Kidney glomerular epithelial cell (primary cell): ENCODE measurements around the gene SLC29A3.
"Not testable (repeated sequence)": the region's sequence is repeated elsewhere in the genome, so short reads cannot be mapped to it uniquely, and the experiment has no call there.

Experiments used
- DNase-seq: peaks from one replicate; lab custom pipeline; 2025; lab: John Stamatoyannopoulos, UW

SLC29A3 gene

DNA sequence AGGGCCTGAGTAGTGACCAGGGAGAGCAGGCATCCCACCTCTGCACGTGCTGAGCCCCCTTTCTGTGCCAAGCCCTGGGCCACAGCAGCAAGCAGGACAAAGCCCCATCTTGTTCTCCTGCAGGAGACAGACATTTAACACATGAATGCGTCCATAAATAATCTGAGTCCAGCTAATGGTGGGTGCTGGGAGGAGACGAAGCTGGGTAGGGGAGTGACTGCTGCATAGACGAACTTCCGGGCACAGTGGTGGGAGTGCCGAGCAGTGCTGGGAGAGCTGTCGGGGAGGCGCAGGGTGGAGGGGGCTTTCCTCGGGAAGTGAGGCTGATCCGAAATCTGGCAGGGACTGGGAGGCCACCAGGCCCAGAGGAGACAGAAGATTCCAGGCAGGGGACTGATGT is 35.2 kb upstream of the SLC29A3 start:
- no peak for DNase-seq

DNA sequence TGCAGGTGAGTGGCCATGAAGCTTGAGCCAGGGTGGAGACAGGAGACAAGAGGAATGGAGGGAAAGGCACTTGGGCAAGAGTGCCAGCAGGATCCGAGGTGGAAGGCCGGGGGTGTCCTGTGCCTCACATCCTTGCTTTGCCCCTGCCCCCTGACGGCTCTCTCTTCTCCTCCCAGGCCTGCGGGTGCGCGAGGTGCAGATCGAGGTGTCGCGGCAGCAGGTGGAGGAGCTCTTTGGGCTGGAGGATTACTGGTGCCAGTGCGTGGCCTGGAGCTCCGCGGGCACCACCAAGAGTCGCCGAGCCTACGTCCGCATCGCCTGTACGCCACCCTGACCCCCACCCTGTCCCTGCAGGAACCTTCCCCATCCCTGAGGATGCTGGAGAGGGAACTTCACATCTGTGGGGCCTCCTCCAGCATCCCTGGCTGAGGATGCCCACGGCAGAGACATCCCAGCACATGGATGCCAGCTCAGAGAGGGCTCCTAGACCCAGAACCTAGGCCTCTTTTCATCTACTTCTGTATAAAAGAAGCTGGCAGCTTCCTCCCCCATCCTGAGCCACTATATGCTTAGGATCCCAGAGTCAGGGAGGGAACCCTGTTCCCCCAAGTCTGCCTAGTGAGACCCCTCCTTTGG is 34.4 kb upstream of the SLC29A3 start:
- no peak for DNase-seq

DNA sequence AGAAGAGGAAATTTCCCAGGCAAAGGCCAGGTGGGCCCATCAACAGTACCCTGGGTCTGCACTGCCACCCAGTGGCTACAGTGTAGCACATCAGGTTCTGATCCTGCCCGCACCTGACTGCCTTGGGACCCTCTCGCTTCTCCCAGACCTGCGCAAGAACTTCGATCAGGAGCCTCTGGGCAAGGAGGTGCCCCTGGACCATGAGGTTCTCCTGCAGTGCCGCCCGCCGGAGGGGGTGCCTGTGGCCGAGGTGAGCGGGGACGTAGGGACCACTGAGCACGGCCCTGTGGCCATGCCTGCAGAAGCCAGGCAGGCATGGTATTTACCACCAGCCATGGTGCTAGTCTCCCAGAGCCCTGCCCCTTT is 33.9 kb upstream of the SLC29A3 start:
- peak; percentile 28 for DNase-seq

DNA sequence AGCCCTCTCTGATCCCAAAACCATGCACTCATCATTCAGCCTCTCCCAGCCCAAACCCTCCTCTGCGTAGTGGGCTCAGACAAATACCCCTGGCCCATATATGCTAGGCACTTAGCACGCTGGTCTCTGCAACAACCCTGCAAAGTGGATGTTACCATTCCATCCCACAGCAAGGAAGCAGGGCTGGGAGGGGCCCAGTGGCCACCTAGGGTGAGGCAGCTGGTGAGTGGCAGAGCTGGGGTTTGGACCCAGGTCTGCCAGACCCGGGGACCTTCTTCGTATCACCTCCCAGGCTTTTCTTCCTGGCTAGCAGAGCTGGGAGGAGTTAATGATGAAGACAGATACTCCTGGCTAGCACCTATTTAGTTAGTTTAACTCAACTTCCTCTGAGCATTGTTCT is 33.1 kb upstream of the SLC29A3 start:
- DNase-seq, result no peak

DNA sequence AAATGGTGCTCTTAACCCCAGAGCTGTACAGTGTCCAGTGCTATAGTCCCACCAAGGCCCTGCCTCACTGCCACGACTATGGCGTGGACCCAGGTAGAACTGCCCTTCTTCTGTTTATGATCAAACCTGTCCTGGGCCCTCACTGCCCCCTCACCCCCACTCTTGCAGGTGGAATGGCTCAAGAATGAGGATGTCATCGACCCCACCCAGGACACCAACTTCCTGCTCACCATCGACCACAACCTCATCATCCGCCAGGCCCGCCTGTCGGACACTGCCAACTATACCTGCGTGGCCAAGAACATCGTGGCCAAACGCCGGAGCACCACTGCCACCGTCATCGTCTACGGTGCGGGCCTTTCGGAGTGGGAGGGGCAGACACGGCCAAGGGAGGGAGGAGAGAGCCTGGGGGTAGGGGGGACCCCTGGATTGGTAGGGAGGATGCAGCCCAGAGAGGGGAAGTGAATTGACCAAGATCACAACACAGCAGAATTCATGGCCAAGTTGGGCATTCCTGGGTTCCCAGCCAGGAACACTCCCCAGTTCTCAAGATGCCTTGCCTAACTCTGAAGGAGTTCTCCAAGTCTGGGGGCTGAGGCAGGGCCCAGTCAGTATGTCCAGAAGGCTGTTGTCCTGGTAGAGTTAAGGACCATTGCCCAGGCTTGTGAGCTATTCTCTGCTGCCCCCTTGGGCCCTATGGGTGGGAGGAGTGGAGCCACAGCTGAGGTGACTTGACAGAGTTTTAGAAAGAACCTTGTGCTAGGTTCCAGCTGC is 32.4 kb upstream of the SLC29A3 start:
- DNase-seq, result no peak

DNA sequence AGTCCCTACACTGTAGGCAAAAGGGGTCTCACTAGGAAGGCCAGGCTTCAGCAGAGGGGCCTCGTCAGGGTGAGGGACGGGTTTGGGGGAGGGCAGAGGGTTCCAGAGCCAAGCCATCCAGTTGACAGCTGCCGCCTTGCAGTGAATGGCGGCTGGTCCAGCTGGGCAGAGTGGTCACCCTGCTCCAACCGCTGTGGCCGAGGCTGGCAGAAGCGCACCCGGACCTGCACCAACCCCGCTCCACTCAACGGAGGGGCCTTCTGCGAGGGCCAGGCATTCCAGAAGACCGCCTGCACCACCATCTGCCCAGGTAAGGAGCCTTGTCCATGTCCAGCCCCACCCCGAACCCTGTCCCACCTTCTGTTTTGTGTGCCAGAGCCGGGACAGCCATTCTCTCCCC is 31.6 kb upstream of the SLC29A3 start:
- no peak for DNase-seq

DNA sequence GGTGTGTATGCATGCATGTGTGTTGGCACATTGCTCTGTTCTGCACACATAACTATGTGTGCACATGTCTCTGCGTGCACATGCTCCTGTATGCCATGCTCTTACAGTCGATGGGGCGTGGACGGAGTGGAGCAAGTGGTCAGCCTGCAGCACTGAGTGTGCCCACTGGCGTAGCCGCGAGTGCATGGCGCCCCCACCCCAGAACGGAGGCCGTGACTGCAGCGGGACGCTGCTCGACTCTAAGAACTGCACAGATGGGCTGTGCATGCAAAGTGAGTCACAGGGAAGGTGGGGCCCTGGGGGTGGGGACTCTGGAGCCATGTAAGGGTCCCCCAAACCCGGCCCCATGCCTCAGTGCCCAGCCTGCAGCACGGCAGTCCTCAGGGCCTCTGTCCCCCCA is 30.6 kb upstream of the SLC29A3 start:
- DNase-seq, result no peak

DNA sequence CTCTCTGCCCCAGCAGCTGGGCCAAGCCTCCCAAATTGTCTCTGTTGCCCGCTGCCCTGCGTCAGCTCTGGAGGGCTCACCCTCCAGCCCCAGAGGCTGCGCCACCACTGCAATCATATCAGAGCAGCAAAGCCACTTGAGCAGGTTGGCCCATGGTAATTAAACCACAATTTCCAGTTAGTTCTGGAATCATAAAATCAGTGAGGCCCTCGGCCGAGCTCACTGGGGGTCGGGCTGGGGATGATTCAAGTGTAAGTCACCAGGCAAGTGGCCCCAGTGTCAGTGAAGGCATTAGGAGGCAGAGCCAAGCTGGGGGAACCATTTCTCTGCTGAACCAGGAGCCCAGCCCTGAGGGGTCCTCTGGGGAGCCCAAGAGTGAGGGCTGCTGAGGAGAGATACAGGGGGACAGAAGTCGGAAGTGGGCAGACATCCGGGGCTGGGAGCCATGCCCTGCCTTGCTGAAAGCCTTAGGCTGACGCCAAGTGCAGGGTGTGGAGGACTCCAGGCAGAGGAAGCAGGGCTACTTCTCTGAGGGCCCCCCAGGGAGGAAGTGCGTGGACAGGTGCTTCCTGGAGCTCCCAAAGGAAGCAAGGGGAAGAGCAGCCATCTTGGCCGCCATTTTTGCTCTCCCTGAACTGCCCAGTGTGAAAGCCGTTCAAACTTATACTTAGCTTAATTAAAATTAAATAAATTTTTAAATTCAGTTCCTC is 29.5 kb upstream of the SLC29A3 start:
- DNase-seq, result no peak

DNA sequence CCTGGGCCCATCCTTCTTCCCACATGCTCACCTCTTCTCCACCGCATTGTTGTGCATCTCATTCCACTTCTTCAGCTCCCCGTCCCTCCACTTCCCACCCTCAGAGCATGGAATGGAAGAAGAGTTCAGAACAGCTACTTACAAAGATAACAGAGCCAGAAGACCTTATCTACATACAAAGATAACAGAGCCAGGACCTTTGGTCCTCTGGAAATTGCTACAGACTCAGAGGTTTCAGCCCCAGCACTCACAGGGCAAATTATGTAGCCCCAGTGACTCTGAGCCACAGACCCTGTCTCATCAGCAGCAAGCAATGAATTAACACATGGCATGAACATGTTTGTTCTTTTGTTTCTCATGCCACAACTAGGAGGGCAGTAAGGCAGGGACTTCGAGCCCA is 28.7 kb upstream of the SLC29A3 start:
- DNase-seq, result no peak

DNA sequence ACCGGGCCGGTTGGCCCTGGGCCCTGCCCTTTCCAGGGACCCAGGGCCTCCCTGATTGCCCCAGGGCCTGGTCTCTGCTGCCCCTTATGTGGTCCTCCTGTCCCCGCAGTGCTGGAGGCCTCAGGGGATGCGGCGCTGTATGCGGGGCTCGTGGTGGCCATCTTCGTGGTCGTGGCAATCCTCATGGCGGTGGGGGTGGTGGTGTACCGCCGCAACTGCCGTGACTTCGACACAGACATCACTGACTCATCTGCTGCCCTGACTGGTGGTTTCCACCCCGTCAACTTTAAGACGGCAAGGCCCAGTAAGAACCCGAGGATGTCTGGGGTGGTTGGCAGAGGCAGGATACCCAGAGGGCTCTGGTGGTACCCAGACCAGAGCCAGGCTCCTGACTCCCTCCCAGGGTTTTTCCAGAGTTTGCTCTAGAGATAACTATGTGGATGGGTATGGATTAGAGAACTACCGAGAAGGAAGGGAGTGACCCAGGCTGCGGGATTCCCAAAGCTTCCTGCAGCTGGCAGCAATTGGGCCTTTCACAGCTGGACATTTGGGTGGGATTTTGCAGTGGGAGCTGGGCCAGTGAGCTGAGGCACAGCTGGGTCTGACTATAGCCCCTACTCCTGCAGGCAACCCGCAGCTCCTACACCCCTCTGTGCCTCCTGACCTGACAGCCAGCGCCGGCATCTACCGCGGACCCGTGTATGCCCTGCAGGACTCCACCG is 28.1 kb upstream of the SLC29A3 start:
- no peak for DNase-seq

DNA sequence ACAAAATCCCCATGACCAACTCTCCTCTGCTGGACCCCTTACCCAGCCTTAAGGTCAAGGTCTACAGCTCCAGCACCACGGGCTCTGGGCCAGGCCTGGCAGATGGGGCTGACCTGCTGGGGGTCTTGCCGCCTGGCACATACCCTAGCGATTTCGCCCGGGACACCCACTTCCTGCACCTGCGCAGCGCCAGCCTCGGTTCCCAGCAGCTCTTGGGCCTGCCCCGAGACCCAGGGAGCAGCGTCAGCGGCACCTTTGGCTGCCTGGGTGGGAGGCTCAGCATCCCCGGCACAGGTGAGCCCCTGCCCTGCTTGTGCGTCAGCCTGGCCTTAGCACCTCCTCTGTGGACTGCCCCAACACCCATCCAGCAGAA is 27.5 kb upstream of the SLC29A3 start:
- no peak for DNase-seq

DNA sequence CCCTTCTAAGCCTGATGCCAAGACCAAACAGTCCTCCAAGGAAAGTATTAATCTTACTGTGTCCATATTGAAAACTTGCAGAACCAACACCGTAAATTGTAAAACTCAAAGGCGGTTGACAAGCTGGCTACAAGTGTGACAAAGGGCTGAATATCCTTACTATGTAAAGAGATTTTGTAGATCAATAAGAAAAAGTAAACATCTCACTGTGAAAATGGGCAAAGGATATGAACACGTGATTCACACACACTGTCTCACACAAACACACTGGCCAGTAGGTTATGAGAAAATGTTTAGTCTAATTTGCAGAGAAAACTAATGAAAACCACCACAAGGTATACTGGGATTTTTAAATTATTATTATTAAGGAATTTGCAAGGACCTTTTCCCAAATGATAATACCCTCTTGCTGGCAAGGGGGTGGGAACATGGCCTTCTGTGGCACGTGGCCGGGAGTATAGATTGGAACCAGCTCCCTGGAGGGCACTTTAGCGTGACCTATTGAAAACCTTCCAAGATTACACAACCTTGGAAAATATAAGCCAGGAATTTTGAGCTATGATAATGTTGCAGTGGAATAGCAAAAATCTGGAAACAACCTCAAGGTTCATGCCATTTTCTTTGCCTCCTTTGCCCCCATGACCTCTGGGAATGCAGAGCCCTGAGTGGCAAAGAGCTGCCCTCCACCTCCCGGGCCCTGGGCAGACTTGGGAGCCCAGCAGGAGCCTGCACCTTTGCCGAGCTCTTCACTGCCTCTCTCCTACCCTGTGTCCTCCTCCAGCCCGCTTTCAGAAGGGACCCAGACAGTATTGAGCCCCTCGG is 26.2 kb upstream of the SLC29A3 start:
- no peak for DNase-seq

DNA sequence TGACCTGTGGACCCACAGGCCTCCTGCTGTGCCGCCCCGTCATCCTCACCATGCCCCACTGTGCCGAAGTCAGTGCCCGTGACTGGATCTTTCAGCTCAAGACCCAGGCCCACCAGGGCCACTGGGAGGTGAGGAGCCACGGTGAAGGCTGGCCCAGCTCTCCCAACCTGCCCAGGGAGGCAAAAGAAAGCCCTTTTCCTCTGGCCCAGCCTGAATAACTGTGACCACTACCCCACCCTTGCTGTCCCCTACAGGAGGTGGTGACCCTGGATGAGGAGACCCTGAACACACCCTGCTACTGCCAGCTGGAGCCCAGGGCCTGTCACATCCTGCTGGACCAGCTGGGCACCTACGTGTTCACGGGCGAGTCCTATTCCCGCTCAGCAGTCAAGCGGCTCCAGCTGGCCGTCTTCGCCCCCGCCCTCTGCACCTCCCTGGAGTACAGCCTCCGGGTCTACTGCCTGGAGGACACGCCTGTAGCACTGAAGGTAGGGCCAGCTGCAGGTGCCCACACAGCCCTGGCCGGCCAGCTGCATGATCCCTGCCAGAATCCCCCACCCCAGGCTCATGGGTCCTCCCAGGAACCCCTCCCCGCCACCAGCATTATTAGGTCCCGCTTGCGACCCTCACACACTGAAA is 25.5 kb upstream of the SLC29A3 start:
- no peak for DNase-seq

DNA sequence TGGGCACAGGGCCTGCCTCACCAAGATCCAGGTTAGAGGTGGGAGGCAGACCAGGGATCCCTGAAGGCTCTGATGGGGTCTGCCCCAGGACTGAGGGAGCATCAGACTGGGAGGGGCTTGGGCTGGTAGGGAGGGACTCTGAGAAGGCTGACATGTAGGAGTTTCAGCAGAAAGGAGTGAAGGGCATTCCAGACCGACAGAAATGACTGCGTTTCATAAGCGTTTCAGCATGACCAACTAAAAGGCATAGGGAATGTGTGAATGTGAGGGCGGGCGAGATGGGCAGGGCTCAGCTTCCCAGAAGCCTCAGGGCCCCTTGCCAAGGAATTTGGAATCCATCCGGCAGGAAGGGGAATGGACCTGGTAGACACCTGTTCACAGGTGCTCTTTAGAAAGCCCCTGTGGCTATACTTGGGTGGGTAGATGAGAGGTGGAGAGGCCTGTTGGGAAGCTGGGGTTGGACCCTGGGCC is 24.9 kb upstream of the SLC29A3 start:
- peak; percentile 46 for DNase-seq

DNA sequence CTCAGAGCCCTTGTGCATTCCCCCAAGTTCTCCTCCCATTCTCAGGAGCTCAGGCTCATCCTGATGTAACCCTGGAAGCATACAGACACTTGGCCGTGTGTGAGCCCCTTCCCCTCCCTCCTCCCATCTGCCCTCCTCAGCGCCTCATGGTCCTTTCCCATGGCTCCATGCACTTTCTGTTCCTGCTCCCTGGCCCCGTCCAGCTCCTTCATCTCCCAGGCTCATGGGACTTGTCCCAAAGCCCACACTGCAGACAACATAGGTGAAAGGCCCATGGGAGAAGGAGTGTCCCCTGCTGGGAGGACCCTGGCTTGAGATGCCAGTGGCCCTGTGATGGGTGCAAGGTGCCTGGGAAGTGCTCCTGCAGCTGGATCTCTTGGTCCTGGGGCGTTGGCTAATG is 24.2 kb upstream of the SLC29A3 start:
- DNase-seq, result no peak

DNA sequence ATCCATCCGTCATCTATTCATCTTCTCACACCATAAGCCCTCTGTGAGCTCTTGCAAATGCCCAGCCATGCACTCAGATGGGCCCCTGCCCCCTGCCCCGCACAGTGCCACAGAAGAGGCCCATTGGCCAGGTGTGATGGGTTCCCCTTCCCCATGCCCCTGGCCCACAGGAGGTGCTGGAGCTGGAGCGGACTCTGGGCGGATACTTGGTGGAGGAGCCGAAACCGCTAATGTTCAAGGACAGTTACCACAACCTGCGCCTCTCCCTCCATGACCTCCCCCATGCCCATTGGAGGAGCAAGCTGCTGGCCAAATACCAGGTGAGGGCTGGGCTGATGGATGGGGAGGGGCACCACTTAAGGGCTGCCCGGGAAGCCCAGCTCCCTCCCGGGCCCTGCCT is 23.4 kb upstream of the SLC29A3 start:
- DNase-seq, result no peak

DNA sequence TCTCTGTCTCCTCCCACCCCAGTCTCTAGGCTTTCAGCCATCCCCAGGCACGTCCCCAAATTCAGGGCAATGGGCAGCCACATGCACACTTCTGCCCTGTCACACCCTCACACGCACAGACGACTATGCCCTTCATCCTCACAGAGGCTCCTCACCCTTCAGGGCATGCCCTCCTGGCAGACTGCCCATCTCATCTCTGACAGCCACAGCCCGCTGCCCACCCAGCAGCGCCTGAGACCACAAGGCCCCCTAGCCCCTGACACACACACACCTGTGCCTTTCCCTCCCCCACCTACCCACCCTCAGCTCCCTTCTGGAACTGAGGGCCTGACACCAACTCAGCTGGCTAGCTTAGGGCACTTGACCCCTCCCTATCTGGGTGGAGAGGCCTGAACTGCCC is 23.0 kb upstream of the SLC29A3 start:
- DNase-seq, result no peak

DNA sequence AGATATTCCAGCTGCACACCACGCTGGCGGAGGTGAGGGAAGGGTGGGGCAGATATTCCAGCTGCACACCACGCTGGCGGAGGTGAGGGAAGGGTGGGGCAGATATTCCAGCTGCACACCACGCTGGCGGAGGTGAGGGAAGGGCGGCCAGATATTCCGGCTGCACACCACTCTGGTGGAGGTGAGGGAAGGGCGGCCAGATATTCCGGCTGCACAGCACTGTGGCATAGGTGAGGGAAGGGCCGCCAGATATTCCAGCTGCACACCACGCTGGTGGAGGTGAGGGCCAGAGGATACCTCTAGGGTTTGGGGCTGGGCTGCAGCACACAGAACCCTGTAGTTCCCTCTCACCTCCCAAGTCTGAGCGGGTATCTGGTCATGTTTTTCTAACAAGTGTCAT is 22.2 kb upstream of the SLC29A3 start:
- not testable (repeated sequence) for DNase-seq

DNA sequence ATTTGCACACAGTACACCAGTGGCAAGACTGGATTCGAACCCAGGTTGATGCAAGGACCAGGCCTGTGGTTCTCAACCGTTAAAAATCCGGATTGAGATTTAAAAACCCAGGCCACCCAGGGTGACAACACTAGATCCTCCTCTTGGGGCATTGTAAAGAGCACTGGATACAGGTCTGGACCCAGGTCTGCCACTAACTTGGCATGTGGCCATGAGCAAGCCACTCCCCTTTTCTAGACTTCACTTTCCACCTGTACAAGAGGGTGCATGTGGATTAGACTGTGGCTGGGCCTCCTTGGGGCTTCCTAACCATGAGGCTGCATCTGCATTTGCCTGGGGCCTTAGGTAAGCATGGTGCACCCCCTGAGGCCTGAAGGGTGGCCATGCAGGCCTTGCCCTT is 21.7 kb upstream of the SLC29A3 start:
- no peak for DNase-seq

DNA sequence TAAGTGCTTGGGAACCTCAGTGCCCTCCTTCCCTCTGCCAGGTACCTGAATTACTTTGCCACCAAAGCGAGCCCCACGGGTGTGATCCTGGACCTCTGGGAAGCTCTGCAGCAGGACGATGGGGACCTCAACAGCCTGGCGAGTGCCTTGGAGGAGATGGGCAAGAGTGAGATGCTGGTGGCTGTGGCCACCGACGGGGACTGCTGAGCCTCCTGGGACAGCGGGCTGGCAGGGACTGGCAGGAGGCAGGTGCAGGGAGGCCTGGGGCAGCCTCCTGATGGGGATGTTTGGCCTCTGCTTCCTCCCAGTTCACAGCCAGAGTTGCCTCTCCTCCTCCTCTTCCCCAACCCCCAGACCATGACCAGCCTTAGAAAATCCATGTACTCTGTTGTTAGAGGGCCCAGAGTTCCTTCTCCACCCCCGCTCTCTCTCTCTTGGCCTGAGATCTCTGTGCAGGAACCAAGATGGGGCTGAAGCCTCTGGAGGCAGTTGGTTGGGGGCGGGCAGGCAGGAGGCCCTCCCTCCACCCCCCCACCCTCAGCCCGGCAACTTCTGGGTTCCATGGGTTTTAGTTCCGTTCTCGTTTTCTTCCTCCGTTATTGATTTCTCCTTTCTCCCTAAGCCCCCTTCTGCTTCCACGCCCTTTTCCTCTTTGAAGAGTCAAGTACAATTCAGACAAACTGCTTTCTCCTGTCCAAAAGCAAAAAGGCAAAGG is 19.8 kb upstream of the SLC29A3 start:
- no peak for DNase-seq
